PFSK-1 (cell line): ENCODE data around the gene NSMCE1.

Experiments
- FOXP2 ChIP-seq: optimal IDR thresholded peaks from 2 replicates; pipeline ENCODE3; 2011; ENCODE audit warnings: borderline replicate concordance, control low read depth, inconsistent platforms; ENCODE audit not compliant: insufficient read depth; ENCODE audit errors: extremely low read length, extremely low read depth
- POLR2AphosphoS5 ChIP-seq: IDR thresholded peaks from 2 replicates; pipeline ENCODE4 v1.6.1; 2012; ENCODE audit warnings: low read depth, mild to moderate bottlenecking, control low read depth, low read length, moderate library complexity
- REST ChIP-seq, 2 experiments: IDR thresholded peaks; 2 replicates each; pipeline versions ENCODE4 v1.6.1 to v1.8.0; 2011 to 2012; ENCODE audit warnings: low read depth in 2 of 2, low read length in 2 of 2, control low read depth in 1 of 2, inconsistent platforms in 1 of 2, mild to moderate bottlenecking in 1 of 2, moderate library complexity in 1 of 2; ENCODE audit not compliant: insufficient read depth in 1 of 2
- SIN3A ChIP-seq: IDR thresholded peaks from 2 replicates; pipeline ENCODE4 v1.6.1; 2012; ENCODE audit warnings: mild to moderate bottlenecking, low read length, moderate library complexity, borderline replicate concordance; ENCODE audit not compliant: insufficient read depth
- TAF1 ChIP-seq: IDR thresholded peaks from 2 replicates; pipeline ENCODE4 v1.6.1; 2012; ENCODE audit warnings: low read length, control low read depth, borderline replicate concordance; ENCODE audit not compliant: insufficient read depth

Gene NSMCE1

GRCh38 chr16:27229891-27230470 is 38.6 kb downstream of the NSMCE1 start:
- no peak for TF ChIP-seq FOXP2
- TF ChIP-seq SIN3A = no peak
- no peak for TF ChIP-seq REST (IDR thresholded peaks at IDR 0.05; ENCODE audit: insufficient read depth in 1 of 2, low read depth in 2 of 2, low read length in 2 of 2)
- no peak for TF ChIP-seq POLR2AphosphoS5
- TF ChIP-seq TAF1 = no peak

- TF ChIP-seq FOXP2 = peak; percentile 18
- TF ChIP-seq REST (IDR thresholded peaks at IDR 0.05; ENCODE audit: insufficient read depth in 1 of 2, low read depth in 2 of 2, low read length in 2 of 2) = no peak
These were observed 39.7 kb downstream of the NSMCE1 start for GRCh38 chr16:27228621-27229501.

- TF ChIP-seq SIN3A (no peak), REST (IDR thresholded peaks at IDR 0.05; ENCODE audit: insufficient read depth in 1 of 2, low read depth in 2 of 2, low read length in 2 of 2) (no peak), TAF1 (no peak), FOXP2 (no peak), POLR2AphosphoS5 (no peak)
These were observed 40.5 kb downstream of the NSMCE1 start for GRCh38 chr16:27228045-27228444.

- TF ChIP-seq SIN3A = no peak
- TF ChIP-seq TAF1 = no peak
- no peak for TF ChIP-seq POLR2AphosphoS5
- no peak for TF ChIP-seq REST (IDR thresholded peaks at IDR 0.05; ENCODE audit: insufficient read depth in 1 of 2, low read depth in 2 of 2, low read length in 2 of 2)
- no peak for TF ChIP-seq FOXP2
These were observed 41.4 kb downstream of the NSMCE1 start for GRCh38 chr16:27226976-27227705.
